Diencephalon (tissue), 1 donor: ENCODE results near the gene AKR1B15. TPM values are rescaled to one million over a fixed set of nuclear protein-coding genes. Genes with fewer than 3 reads are reported as not detected.

Experiments
- total RNA-seq: library from RNA; depleted of rRNA; stranded (reverse); fragments of >200 nt; gene quantifications from one replicate; pipeline ENCODE4 v1.2.3, GENCODE V29; 2014

The AKR1B15 gene
- total RNA-seq = not detected

DNA sequence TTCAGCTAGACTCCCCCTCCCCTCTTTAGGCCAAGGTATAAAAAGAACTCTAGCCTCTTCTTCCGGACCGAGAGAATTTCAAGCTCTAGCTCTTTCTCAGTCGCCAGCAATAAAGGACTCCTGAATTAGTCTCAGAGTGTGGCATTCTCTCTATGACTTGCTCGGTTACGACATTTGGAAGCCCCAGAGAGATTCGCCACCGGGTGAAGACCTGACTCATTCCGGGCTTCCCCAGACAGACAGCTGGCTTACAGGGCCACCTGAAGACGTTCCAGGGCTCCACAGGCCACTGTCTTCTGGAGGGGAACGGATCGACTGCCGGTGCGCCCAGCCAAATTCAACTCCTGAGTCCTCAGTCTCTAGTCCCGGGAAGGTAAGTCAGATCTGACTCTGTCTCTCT lies at the start of gene AKR1B15:
Gene AKR1B15, plus strand, starts transcription at position 234 of the 400 bp plus-strand sequence. CDS start 15,510 bp downstream, outside the sequence.

Other genes with a start within 250 kb of the AKR1B15 start
- 32.3 TPM for gene SLC35B4, start 232.2 kb upstream of the AKR1B15 start, total RNA-seq
- gene AKR1B1, start 90.0 kb upstream of the AKR1B15 start, total RNA-seq = 63.7 TPM
- gene AKR1B10, start 21.5 kb upstream of the AKR1B15 start, total RNA-seq = not detected
- gene BPGM, start 97.7 kb downstream of the AKR1B15 start, total RNA-seq = 60.4 TPM
- 43.6 TPM for gene CALD1, start 230.5 kb downstream of the AKR1B15 start, total RNA-seq